NCI-H1417 treated with DMSO at 0.1 percent for 48 hours (cell line): ENCODE measurements around the gene FRMD1.

Experiments
- DNase-seq: peaks from one replicate; lab custom pipeline; 2025; lab: John Stamatoyannopoulos, UW

Gene FRMD1

DNA sequence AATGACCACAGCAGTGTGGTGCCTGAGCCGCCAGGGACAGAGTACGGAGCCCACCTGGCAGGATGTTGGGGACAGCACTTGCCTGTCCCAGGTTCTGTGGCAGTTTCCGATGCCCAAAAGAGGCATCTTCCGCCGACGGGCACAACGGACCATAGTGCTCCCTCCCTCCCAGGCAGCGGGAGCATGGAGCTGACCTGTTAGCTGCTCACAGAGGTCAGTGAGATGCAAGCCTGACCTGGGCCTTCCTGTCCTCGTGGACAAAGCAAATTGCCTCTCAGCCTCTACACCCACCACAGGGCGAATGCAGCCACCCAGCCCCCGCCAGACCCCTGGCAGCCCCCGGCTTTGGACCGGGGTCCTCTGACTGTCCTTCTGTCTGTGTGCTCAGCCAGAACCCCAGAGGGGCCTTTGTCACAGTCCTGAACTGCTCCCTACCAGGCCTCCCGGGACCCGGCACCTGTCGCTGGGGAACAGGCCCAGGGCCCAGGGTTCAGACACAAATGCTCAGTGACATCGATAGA is 16.2 kb upstream of the FRMD1 start:
- DNase-seq, result no peak

DNA sequence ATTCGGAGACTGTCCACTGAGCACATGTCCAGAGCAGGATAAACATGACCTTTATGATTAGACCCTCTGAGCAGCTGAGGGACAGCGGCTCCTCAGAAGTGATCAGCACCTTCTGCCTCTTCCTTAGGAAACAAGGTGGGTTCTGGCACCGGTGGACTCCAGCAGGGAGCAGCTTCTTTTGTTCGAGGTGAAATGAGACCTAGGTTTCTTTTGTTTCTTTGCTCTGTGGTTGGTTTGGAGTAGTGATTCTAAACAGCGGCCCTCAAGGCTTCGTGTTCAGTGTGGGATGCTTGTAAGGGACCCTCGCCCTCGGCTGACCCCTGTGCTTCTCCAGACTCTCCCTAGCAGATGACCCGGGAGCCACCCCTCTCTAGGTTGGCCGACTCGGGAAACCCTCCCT is 14.6 kb upstream of the FRMD1 start:
- DNase-seq, result no peak

DNA sequence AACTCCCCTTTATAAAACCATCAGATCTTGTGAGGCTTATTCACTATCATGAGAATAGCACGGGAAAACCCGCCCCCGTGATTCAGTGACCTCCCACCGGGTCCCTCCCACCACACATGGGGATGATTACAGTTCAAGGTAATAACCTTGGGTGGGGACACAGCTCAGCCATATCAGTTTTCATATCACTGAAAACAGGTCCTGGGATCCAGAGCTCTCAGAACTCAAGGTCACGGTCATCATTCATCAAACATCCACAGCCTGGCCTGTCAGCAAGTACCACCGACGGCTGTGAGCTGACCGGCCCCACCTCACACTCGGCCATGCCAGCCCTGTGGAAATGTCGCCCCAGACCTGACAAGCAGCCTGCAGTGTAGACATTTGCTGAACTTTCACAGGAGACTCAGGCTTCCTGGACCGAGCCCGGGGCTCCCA is 14.1 kb upstream of the FRMD1 start:
- no peak for DNase-seq

DNA sequence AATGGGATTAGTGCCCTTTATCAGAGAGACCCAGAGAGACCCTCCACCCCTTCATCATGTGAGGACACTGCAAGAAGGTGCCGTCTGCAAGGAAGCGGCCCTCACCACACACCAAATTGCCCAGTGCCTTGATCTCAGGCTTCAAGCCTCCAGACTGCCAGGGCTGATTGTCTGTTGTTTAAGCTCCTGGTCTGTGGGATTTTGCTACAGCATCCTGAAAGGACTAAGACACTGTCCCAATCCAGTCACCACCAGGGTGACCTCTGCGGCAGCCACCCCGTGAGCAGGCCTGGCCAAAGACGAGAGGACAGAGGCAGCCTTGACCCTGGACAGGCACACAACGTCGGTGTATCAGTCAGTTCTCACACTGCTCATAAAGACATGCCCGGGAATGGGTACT is 13.5 kb upstream of the FRMD1 start:
- DNase-seq, result no peak

DNA sequence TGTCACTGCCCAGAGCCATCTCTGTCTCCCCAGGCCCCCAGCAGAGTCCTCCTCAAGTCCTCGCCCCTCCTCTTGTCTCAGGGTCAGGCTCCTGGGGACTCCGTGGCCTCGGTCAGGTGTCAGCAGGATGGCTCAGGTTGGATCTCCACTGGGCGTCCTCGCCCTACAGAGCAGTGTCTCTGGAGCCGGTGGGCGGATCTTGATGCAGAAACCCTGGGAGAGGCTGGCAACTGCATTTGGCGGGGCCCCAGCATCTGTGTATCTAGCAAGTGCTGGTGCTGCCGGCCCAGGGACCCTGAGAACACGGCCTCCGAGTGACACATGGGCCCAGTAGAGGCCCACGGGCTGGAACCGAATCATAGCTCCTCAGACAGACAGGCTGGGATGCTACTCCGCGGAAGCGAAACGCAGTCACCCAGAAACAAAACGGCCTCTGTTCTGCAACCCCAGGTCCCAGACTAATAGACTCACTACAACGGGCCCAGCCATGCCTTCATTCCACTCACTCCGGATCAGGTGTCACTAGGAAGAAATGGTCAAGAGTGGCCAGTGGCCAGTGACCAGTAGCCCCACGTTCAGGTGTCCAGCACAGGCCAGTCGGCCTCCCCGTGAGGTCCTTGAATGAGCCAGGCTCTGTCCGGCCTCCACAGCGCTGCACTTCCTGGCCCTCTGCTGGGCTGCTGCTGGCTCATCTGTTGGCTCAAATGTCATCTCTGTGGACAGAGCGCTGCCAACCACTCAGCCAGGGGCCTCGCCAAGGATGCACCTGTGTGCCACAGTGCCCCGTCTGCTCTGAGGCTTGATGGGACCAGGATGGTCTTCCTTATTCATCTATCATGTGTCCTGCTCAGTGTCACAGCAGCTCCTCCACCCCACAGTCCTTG is 12.6 kb upstream of the FRMD1 start:
- DNase-seq, result no peak

DNA sequence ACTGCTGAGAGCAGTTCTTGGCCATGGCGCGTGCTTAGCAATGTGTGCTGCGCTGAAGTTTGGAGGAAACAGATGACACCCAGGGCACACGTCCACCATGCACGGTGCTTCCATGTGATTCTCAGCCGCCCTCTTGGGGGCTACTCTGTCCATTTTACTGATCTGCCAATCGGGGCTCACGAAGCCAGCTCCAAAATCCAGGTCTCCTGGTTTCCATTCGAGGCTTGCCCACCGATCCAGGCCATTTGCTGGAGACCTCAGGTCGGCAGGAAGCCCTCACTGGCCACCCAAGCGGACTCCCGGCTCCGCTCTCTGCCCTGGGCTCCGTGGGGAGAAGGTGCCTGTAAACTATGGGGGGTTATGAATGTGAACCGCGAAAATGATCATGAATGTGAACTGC is 11.7 kb upstream of the FRMD1 start:
- no peak for DNase-seq

DNA sequence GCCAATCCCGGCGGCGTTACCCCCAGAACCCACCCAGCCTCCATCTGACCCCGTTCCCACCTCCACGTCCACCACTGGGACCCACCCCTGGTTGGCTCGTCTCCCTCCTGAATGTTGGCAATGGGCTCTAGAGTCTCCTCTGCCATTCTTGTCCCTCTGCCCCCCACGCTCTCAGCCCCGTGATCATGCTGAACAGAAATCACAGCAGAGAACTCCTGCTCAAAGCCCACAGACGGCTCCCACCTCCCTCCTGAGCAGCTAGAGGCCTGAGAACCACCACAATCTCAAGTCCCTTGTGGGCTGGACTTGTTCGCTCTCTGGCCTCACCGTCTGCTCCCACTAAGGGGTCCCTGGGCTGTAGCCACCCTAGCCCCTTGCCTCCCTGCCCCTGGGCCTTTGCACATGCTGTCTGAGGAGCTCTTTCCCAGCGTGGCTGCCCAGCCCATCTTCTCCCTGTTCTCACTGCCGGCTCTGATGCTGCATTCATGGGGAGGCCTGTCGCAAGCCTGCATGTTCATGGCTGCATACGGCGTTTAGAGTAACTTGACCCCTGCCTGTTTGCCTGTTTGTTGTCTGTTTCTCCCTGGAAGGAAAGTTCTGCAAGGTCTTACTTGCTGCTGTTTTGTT is 11.2 kb upstream of the FRMD1 start:
- DNase-seq, result no peak

DNA sequence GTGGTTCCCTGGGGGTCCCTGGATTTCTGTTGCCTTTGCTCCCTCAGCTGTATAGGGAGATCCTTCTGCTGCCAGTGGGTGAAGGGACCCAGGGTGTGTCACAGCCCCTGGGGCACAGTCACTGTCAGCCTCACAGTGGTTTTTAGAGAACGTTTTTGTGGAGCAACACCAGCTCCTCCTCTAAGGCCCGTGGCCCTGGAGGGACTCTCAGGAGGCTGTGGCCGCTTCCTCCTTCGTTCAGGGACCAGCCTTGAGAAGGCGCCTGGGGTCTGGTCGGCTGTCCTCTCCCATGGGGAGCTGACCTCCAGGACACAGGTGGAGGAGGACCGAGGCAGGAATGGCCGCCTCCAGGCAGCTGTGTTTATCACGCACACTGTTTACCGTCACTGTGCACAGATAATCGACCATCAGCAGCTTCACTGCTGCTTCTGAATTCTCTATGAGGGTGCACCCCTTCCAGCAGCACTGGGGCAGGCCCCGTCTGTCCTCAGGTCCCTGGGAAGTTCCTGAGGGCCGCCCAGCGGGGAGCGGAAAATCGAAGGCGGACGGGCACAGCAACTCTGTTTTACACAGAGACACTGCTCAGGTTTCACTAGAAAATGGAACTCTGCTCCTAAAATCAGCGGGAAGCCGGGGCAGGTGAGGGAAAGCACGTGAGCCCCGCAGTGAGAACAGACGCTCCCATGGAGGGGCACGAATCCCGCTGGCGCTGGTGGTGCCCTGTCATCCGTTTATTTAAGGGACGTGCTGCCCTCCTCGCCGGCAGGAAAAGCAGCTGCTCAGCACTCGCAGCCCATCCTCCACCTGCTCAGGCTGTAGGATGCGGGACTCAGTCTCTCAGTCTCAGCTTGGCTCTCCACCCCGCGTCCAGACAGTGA is 10.4 kb upstream of the FRMD1 start:
- DNase-seq, result peak; percentile 75

DNA sequence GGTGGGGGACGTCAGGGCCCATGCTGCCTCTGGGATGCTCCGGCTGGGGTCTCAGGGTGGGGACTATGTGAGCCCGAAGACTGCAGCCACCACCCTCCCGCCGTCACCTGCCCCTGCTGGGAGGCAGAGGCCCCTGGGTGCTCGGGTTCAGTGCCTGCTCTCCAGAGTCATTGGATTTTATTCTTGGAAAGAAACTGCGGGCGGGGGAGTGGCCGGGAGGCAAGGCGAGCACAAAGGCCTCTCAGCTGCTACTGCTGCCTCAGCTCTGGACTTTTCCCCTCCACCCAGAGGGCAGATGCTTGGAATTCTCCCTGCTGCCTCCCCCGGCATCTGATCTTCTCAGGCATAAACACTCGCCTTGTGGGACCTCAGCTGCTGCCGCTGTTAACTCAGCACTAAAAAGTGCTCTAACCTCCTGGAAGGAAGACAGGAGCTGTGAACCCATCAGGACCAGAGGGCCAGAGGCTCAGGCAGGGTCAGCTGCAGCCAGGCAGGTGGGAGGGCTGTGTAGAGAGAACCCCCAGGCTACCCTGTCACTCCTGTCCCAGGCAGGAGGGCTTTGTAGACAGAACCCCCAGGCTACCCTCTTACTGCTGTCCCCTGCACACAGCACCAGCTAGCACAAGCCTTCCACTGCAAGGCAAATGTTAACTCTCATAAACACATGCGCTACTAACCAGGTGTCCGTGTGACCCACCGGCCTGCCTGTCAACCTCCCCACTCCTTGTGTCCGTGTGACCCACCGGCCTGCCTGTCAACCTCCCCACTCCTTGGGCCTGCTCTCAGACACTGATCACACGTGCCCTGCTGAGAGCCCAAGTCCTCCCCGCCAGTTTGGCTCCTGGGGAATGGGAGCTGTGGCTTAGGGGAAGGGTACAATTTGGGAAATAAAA is 9.4 kb upstream of the FRMD1 start:
- DNase-seq, result no peak

DNA sequence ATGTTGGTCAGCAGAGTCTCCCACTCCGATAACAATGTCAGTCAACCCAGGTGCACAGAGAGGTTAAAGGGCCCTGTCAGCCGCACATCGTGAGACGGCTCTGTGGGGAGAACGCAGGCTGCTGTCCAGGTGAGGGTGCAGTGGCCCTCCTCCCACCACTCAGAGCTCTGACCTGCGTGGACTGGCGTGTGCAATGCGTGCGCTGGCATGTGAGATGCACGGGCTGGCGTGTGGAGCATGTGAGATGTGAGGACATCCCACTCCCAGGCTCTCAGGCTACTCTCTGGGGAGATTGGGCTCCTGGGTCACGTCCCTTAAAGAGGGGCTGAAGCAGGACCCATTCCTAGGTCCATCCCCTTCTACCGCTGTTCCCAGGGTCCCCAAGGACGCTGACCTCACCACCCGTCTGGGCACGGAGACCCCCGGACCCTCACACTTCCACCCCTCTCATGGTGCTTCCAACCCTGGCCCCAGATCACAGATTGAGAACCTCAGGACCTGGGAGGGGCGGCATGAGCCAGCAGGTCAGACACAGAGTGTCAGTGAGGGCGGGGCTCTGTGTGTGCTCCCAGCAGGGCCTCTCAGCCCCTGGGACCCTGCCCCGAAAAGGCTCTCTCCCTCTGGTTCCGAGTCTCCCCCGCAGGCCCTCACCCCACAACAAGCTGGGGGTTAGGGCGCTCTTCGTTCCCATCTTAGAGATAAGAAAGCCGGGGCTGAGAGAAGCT is 8.6 kb upstream of the FRMD1 start:
- DNase-seq, result no peak

DNA sequence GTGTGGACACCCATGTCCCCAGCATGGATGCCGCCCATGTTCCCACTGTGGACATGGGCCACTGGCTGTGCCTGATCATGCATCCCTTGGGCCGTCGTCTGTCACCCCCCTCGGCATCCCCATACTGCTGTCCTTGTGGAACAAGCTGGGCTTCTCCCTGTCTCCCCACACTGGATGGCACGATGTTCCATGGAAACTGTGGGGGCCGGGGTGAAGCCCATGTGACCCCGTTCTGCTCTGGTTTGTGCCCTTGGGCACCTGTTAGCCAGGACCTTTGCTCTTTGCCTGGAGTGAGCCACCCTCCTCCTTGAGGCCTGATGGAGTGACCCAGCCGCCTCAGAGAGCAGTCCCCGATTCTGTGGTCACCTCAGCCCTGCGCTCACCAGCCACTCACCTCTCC is 7.6 kb upstream of the FRMD1 start:
- no peak for DNase-seq

DNA sequence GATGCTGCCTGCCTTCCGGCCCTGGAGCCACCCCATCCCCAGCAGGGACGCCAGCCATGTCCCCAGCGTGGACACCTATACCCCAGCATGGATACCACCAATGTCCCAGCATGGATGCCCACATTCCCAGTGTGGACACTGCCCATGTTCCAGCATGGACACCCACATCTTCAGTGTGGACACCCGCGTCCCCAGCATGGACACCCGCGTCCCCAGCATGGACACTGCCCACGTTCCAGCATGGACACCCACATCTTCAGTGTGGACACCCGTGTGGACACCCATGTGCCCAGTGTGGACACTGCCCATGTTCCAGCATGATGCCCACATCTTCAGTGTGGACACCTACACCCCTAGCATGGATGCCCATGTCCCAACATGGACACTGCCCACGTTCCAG is 7.1 kb upstream of the FRMD1 start:
- no peak for DNase-seq

DNA sequence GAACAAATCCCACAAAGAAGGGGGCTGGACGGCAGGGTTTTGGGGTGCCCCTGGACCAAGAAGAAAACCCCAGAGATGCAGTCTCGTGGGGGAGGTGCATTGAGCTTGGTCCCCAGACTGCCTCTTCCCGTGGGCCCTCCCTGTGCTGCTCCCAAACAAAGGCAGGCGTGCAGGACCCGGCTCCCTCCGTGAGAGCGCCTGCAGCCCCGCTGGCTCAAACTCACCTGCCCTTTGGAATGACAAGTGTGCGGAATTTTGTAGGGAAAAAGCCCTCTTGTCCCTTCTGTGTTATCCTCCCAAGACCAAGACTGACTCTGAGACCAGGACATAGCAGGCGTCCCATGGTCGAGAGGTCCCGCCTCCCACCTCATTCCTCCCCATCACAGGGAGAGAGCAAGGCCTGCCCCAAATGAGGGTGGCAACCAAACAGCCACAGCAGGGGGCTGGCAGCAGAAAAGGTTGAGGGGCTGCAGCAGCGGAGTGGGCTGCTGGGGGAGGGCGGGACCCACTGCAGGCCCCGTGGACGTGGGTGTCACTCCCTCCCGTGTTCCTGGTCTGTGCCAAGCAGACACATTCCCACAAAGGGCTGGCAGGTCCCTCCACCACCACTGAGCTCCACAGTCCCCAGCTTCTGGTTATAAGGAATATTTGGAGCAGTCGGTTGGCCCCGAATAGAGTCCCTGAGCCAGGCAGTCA is 5.6 kb upstream of the FRMD1 start:
- DNase-seq, result no peak

DNA sequence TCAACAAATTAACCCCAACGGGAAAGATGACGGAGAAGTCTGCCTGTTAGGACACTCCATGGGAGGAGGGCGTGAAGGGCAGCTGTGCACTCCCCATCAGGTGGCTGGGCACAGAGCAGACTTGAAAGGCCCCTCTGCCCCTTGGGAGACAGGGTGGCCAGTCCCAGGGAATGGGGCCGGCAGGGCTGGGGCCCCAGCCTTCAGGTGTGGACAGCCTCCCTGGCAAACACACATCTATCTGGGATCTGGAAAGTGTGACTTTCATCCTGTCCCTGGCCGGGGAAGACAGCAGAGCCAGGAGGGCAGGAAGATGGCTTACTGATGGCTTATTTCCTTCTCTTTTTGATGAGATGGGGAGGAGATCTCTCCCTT is 4.5 kb upstream of the FRMD1 start:
- no peak for DNase-seq

DNA sequence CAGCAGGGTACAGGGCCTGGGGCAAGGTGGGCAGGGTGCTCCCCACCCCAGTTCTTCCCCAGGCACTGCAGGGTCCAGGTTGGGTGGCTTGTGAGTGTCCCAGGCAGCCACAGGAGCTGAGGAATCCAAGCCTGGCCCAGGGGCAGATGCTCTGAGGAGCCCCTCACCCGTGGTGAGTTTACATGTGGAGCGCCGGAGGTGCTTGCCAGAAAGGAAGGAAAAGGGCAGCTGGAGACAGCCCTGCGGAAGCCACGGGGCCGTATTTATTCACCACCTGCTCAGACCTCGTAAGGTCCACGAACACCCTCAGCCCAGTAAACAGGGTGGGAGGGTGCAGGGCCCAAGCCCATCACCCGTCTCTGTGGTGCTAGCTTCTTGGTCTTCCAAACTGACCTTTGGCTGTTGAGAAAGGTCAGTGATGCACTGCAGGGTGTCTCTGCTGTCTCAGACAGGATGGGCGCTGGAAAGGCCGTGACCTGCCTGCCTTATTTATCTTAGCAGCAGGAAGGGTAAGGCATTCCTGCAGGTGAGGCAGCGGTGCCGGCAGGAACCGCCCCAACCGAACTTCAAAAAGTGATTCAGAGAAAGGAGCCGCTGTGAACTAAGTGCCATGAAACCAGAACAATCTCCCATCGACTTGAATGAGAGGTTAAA is 4.0 kb upstream of the FRMD1 start:
- DNase-seq, result no peak

DNA sequence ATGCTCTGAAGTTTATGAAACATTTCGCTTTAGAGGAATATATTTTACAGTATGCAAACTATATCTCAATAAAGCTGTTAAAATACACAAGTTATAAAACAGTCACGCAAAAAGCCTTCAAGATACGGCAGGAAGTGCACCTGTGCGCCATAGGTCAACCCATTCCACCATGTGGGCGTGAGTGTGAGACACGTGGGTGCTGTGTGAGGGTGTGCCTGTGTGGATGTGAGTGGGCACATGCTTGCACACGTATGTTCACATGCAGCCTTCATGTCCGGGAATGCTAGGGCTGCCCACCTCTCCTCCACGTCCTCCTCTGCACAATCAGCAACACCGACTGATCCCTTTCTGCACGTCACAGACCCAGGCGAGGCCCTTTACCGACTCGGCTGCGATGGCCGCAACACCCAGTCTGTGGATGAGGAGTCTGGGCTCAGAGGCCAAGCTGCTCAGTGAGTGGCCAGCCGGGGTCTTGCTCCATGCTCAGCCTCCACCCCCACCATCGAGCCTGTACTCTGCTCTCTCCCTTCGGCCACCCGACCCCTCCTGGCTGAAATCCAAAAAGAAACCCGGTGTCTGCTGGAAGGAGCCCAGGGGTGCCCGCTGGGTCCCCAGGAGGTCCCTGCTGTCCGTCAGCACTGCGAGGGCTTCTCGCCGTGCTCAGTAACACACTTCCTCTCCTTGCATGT is 3.0 kb upstream of the FRMD1 start:
- DNase-seq, result no peak

DNA sequence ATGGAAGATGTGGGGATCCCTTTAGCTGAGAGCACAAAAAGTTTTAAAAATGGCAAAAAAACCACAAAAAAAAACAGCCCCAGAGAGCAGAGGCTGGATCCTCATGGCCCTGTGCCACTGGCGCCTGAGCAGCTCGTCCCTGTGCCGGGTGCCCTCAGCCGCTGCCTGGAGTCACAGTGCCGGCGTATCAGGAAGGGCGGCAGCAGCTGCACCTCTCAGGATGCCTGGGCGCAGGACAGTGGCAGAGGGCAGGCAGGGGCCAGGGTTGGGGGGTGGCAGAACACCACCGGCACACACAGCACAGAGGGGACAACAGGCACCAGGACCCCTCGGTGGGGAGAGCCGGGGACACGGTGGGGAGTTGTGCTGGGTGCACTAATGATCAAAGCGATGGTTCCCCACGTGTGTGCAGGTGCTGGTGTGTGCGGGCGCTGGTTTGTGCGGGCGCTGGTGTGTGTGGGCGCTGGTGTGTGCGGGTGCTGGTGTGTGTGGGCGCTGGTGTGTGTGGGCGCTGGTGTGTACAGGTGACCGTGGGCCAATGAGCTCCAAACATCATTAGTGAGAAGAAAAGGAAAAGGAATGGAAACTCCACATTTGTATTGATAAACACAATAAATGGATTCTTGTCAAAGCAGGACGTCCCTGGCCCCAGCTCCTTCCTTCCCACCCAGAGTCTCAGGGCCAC is 1.5 kb upstream of the FRMD1 start:
- no peak for DNase-seq

DNA sequence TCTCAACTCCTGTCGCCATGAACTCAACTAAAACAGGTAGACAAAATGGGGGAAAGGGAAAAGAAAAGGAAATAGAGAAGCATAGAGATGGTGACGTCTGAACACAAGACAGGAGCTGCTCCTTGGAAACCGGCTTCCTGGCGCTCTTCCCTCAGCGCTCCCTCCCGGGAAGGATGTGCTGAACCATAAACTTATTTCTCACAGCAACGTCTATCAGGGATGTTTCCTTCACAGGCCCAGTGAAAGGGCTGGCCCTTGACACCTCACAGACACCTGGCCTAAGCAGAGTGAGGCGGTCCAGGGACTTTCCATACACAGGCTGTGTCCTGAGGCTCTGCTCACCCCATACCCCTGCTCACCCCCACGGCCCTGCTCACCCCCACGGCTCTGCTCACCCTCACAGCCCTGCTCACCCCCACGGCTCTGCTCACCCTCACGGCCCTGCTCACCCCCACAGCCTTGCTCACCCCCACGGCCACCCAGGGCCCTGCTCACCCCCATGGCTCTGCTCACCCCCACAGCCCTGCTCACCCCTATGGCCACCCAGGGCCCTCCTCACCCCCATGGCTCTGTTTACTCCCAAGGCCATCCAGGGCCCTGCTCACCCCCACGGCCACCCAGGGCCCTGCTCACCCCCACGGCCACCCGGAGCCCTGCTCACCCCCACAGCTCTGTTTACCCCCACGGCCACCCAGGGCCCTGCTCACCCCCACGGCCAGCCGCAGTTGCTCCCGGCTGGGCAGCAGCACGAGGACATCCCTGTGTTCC is 653 bp downstream of the FRMD1 start:
- DNase-seq, result no peak
